ENCODE measurements around the gene CRIM1. TPM values are rescaled to one million over a fixed set of nuclear protein-coding genes. Genes with fewer than 3 reads are reported as not detected.

The CRIM1 gene
- total and polyA plus RNA-seq, 4 donors = 2.2 to 22.1 (median 9.6) TPM

DNA sequence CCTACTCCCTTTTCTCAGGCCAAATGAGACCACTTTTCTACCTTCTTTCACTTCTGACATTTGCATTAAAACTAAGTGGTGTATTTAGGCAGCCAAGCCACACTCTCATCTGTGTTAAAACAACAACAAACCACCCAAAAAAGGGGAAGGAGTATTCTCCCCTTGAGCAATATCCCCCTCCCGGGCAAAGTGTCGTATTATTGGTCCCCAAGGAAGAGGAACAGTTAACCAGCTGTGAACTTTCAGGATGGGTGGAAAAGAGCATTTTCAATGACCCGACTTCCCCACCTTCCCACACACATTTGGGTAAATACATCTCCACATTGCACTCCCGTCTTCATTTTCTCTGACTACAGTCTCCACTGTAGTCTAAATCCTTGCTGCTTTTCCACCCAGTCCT is 198.1 kb downstream of the CRIM1 start:
- peaks cover 3 to 26% (median 13%) of the 10 kb centered on the region in 4 donors for H3K36me3 ChIP-seq (ENCODE audit: control insufficient read depth in 4 of 4, insufficient read depth in 3 of 4, low read depth in 1 of 4, low read length in 3 of 4)
- no peak overlapping the region for H3K4me3 ChIP-seq (ENCODE audit: low read depth in 1 of 3, low read length in 3 of 3)
- 67% methylated on average over 4 of the region's 4 CpGs for WGBS
- no peak for TF ChIP-seq EGR1 (IDR thresholded peaks at IDR 0.05; ENCODE audit: low read depth in 2 of 2)
- no peak for TF ChIP-seq RAD21 (IDR thresholded peaks at IDR 0.05)
- no peak for DNase-seq (ENCODE audit: low spot score)
- H3K27ac ChIP-seq (ENCODE audit: low read depth in 1 of 2, low read length in 2 of 2) = no peak overlapping the region
- no peaks in the 10 kb centered on the region for H3K9me3 ChIP-seq (ENCODE audit: control insufficient read depth in 4 of 4, low read length in 3 of 4)
- no peak overlapping the region for H3K9ac ChIP-seq (ENCODE audit: low read depth in 1 of 2, low read length in 2 of 2)
- no peaks in the 10 kb centered on the region for H3K27me3 ChIP-seq (ENCODE audit: control insufficient read depth in 4 of 4, insufficient read depth in 4 of 4, low read length in 3 of 4)
- H3K4me1 ChIP-seq (ENCODE audit: control insufficient read depth in 4 of 4, insufficient read depth in 4 of 4, low read length in 3 of 4) = no peaks in the 10 kb centered on the region

DNA sequence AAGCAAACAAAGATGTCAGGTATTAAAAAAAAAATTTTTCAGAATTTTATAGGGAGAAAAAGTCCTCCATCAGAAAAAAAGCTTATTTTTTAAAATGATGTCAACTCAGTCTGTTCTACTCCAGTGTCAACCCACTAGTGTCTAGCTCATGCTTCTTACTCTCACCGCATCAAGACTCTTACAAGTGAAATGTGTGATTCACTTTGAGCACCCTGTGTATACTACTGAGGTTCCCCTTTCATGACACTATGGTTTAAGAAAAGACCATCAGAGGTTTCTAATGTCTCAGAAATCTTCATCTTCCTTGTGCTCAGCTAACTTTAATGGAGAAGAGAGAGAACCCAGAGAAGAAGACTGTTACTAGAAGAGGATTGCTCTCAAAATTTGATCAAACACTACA is 199.0 kb downstream of the CRIM1 start:
- no peaks in the 10 kb centered on the region for H3K27me3 ChIP-seq (ENCODE audit: control insufficient read depth in 4 of 4, insufficient read depth in 4 of 4, low read length in 3 of 4)
- H3K27ac ChIP-seq (ENCODE audit: low read depth in 1 of 2, low read length in 2 of 2) = no peak overlapping the region
- WGBS = 95% methylated on average over 1 of the region's 1 CpG
- peaks cover 3 to 23% (median 13%) of the 10 kb centered on the region in 4 donors for H3K36me3 ChIP-seq (ENCODE audit: control insufficient read depth in 4 of 4, insufficient read depth in 3 of 4, low read depth in 1 of 4, low read length in 3 of 4)
- no peaks in the 10 kb centered on the region for H3K4me1 ChIP-seq (ENCODE audit: control insufficient read depth in 4 of 4, insufficient read depth in 4 of 4, low read length in 3 of 4)
- no peaks in the 10 kb centered on the region for H3K9me3 ChIP-seq (ENCODE audit: control insufficient read depth in 4 of 4, low read length in 3 of 4)
- no peak overlapping the region for H3K9ac ChIP-seq (ENCODE audit: low read depth in 1 of 2, low read length in 2 of 2)
- TF ChIP-seq, protein P1, sequence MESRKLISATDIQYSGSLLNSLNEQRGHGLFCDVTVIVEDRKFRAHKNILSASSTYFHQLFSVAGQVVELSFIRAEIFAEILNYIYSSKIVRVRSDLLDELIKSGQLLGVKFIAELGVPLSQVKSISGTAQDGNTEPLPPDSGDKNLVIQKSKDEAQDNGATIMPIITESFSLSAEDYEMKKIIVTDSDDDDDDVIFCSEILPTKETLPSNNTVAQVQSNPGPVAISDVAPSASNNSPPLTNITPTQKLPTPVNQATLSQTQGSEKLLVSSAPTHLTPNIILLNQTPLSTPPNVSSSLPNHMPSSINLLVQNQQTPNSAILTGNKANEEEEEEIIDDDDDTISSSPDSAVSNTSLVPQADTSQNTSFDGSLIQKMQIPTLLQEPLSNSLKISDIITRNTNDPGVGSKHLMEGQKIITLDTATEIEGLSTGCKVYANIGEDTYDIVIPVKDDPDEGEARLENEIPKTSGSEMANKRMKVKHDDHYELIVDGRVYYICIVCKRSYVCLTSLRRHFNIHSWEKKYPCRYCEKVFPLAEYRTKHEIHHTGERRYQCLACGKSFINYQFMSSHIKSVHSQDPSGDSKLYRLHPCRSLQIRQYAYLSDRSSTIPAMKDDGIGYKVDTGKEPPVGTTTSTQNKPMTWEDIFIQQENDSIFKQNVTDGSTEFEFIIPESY (IDR thresholded peaks at IDR 0.05) = no peak
- TF ChIP-seq FOXA2 (IDR thresholded peaks at IDR 0.05) (no peak), CTCF (IDR thresholded peaks at IDR 0.05; ENCODE audit: low read depth, low read length, missing input control) (no peak), TAF1 (conservative IDR thresholded peaks at IDR 0.05) (no peak), EGR1 (IDR thresholded peaks at IDR 0.05; ENCODE audit: low read depth in 2 of 2) (no peak), FOXA1 (IDR thresholded peaks at IDR 0.05) (no peak), RXRA (IDR thresholded peaks at IDR 0.05) (no peak), HNF4A (conservative IDR thresholded peaks at IDR 0.05) (no peak), GABPA (IDR thresholded peaks at IDR 0.05 in 1 of 2, conservative IDR thresholded peaks at IDR 0.05 in 1 of 2) (no peak), RAD21 (IDR thresholded peaks at IDR 0.05) (no peak), SP1 (IDR thresholded peaks at IDR 0.05) (no peak), JUND (IDR thresholded peaks at IDR 0.05) (no peak), YY1 (IDR thresholded peaks at IDR 0.05) (no peak), MAX (IDR thresholded peaks at IDR 0.05) (no peak), NR2F2 (IDR thresholded peaks at IDR 0.05) (no peak), HNF4G (IDR thresholded peaks at IDR 0.05) (no peak)
- TF ChIP-seq, protein P2, sequence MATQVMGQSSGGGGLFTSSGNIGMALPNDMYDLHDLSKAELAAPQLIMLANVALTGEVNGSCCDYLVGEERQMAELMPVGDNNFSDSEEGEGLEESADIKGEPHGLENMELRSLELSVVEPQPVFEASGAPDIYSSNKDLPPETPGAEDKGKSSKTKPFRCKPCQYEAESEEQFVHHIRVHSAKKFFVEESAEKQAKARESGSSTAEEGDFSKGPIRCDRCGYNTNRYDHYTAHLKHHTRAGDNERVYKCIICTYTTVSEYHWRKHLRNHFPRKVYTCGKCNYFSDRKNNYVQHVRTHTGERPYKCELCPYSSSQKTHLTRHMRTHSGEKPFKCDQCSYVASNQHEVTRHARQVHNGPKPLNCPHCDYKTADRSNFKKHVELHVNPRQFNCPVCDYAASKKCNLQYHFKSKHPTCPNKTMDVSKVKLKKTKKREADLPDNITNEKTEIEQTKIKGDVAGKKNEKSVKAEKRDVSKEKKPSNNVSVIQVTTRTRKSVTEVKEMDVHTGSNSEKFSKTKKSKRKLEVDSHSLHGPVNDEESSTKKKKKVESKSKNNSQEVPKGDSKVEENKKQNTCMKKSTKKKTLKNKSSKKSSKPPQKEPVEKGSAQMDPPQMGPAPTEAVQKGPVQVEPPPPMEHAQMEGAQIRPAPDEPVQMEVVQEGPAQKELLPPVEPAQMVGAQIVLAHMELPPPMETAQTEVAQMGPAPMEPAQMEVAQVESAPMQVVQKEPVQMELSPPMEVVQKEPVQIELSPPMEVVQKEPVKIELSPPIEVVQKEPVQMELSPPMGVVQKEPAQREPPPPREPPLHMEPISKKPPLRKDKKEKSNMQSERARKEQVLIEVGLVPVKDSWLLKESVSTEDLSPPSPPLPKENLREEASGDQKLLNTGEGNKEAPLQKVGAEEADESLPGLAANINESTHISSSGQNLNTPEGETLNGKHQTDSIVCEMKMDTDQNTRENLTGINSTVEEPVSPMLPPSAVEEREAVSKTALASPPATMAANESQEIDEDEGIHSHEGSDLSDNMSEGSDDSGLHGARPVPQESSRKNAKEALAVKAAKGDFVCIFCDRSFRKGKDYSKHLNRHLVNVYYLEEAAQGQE (IDR thresholded peaks at IDR 0.05) = no peak
- DNase-seq (ENCODE audit: low spot score) = no peak
- no peak overlapping the region for H3K4me3 ChIP-seq (ENCODE audit: low read depth in 1 of 3, low read length in 3 of 3)
